H9 (cell line): Measurements from ENCODE around the gene SOX30. TPM values are rescaled to one million over a fixed set of nuclear protein-coding genes. Genes with fewer than 3 reads are reported as not detected.

ENCODE experiments used
- DNase-seq: peaks from one replicate; pipeline ENCODE4 v3.0.0-alpha.2; 2017
- H2AFZ ChIP-seq: one replicate; pipeline ENCODE4 v1.6.1; 2013; ENCODE audit warnings: mild to moderate bottlenecking, low read length, control low read depth, moderate library complexity
- H2AK5ac ChIP-seq: 2 replicates; pipeline ENCODE4 v1.6.1; 2013; ENCODE audit warnings: low read length, control low read depth, mixed read lengths; ENCODE audit not compliant: insufficient read length
- H2BK120ac ChIP-seq: one replicate; pipeline ENCODE4 v1.6.1; 2013; ENCODE audit warnings: low read depth, mild to moderate bottlenecking, low read length, control low read depth, inconsistent platforms; ENCODE audit not compliant: poor library complexity, severe bottlenecking
- H2BK12ac ChIP-seq: 2 replicates; pipeline ENCODE4 v1.6.1; 2013; ENCODE audit warnings: low read length, control low read depth, mixed read lengths, low read depth; ENCODE audit not compliant: insufficient read length
- H2BK15ac ChIP-seq: 2 replicates; pipeline ENCODE4 v1.6.1; 2013; ENCODE audit warnings: low read depth, low read length, control low read depth
- H2BK20ac ChIP-seq: one replicate; pipeline ENCODE4 v1.6.1; 2013; ENCODE audit warnings: low read depth, mild to moderate bottlenecking, low read length, control low read depth, inconsistent platforms; ENCODE audit not compliant: poor library complexity, severe bottlenecking
- H2BK5ac ChIP-seq: 2 replicates; pipeline ENCODE4 v1.6.1; 2013; ENCODE audit warnings: low read length, control low read depth, mixed read lengths; ENCODE audit not compliant: insufficient read length
- H3K14ac ChIP-seq: 2 replicates; pipeline ENCODE4 v1.6.1; 2013; ENCODE audit warnings: low read length, control low read depth; ENCODE audit not compliant: insufficient read depth
- H3K18ac ChIP-seq: 2 replicates; pipeline ENCODE4 v1.6.1; 2013; ENCODE audit warnings: low read depth, mild to moderate bottlenecking, mixed read lengths, low read length, control low read depth; ENCODE audit not compliant: insufficient read length
- H3K23ac ChIP-seq: 2 replicates; pipeline ENCODE4 v1.6.1; 2013; ENCODE audit warnings: low read length, control low read depth, mixed read lengths, low read depth; ENCODE audit not compliant: insufficient read length
- H3K23me2 ChIP-seq: 2 replicates; pipeline ENCODE4 v1.6.1; 2013; ENCODE audit warnings: low read depth, mild to moderate bottlenecking, mixed read lengths, low read length, control low read depth; ENCODE audit not compliant: insufficient read length, poor library complexity, severe bottlenecking
- H3K27ac ChIP-seq: 2 replicates; pipeline ENCODE4 v1.5.1; 2013; ENCODE audit warnings: low read length, control low read depth, mixed read lengths, low read depth; ENCODE audit not compliant: insufficient read length
- H3K27me3 ChIP-seq: 2 replicates; pipeline ENCODE4 v1.6.1; 2013; ENCODE audit warnings: low read length, control low read depth, inconsistent platforms; ENCODE audit not compliant: insufficient read depth
- H3K4ac ChIP-seq: 2 replicates; pipeline ENCODE4 v1.6.1; 2013; ENCODE audit warnings: low read depth, mild to moderate bottlenecking, control low read depth, inconsistent platforms, low read length, moderate library complexity
- H3K4me1 ChIP-seq: 2 replicates; pipeline ENCODE4 v1.6.1; 2013; ENCODE audit warnings: low read length, control low read depth, inconsistent platforms; ENCODE audit not compliant: insufficient read depth
- H3K4me2 ChIP-seq: 2 replicates; pipeline ENCODE4 v1.6.1; 2013; ENCODE audit warnings: low read length, control low read depth, mixed read lengths; ENCODE audit not compliant: insufficient read length, insufficient read depth
- H3K56ac ChIP-seq: 2 replicates; pipeline ENCODE4 v1.6.1; 2013; ENCODE audit warnings: low read depth, mild to moderate bottlenecking, mixed read lengths, low read length, control low read depth; ENCODE audit not compliant: insufficient read length
- H3K79me1 ChIP-seq: 2 replicates; pipeline ENCODE4 v1.6.1; 2013; ENCODE audit warnings: low read depth, mild to moderate bottlenecking, moderate library complexity, low read length, control low read depth, inconsistent platforms; ENCODE audit not compliant: insufficient read depth, poor library complexity, severe bottlenecking
- H3K79me2 ChIP-seq: 2 replicates; pipeline ENCODE4 v1.6.1; 2013; ENCODE audit warnings: low read length, control low read depth, inconsistent platforms; ENCODE audit not compliant: insufficient read depth
- H3K9ac ChIP-seq: 2 replicates; pipeline ENCODE4 v1.6.1; 2013; ENCODE audit warnings: low read length, control low read depth, mixed read lengths; ENCODE audit not compliant: insufficient read length; ENCODE audit errors: extremely low read depth
- H3K9me3 ChIP-seq: one replicate; pipeline ENCODE4 v1.6.1; 2013; ENCODE audit warnings: low read depth, low read length, inconsistent platforms; ENCODE audit not compliant: control insufficient read depth
- H3T11ph ChIP-seq: one replicate; pipeline ENCODE4 v1.6.1; 2013; ENCODE audit warnings: mild to moderate bottlenecking, low read length, control low read depth, inconsistent platforms
- H4K20me1 ChIP-seq: one replicate; pipeline ENCODE4 v1.6.1; 2013; ENCODE audit not compliant: control insufficient read depth, insufficient read length, insufficient read depth
- H4K5ac ChIP-seq: 2 replicates; pipeline ENCODE4 v1.6.1; 2013; ENCODE audit warnings: low read depth, mild to moderate bottlenecking, mixed read lengths, low read length, control low read depth; ENCODE audit not compliant: insufficient read length
- H4K8ac ChIP-seq: replicated peaks from 2 replicates; pipeline ENCODE4 v1.6.1; 2013; ENCODE audit warnings: low read length, control low read depth, mixed read lengths, low read depth; ENCODE audit not compliant: insufficient read length
- H4K91ac ChIP-seq: 2 replicates; pipeline ENCODE4 v1.6.1; 2013; ENCODE audit warnings: low read depth, mild to moderate bottlenecking, moderate library complexity, mixed read lengths, low read length, control low read depth; ENCODE audit not compliant: insufficient read length
- H3K27ac Mint-ChIP-seq, 3 experiments: 2 replicates in 2 of 3; 3 replicates in 1 of 3; pipeline ENCODE4 v1.8.0; 2020 to 2021; ENCODE audit warnings: mixed read lengths in 3 of 3, mild to moderate bottlenecking in 1 of 3, moderate library complexity in 1 of 3
- H3K27me3 Mint-ChIP-seq: 2 replicates; pipeline ENCODE4 v1.8.0; 2021; ENCODE audit warnings: low read depth, mild to moderate bottlenecking, moderate library complexity, mixed read lengths
- H3K36me3 Mint-ChIP-seq, 3 experiments: 2 replicates in 2 of 3; 3 replicates in 1 of 3; pipeline ENCODE4 v1.8.0; 2020 to 2021; ENCODE audit warnings: low read depth in 3 of 3, mixed read lengths in 3 of 3; ENCODE audit not compliant: insufficient read depth in 1 of 3
- H3K4me1 Mint-ChIP-seq, 2 experiments: 2 replicates each; pipeline ENCODE4 v1.8.0; 2020; ENCODE audit warnings: mixed read lengths in 2 of 2
- H3K4me3 Mint-ChIP-seq, 2 experiments: 2 replicates in 1 of 2; 3 replicates in 1 of 2; pipeline ENCODE4 v1.8.0; 2020 to 2021; ENCODE audit warnings: mild to moderate bottlenecking in 2 of 2, mixed read lengths in 2 of 2, moderate library complexity in 1 of 2
- H3K9me3 Mint-ChIP-seq, 2 experiments: 2 replicates in 1 of 2; 3 replicates in 1 of 2; pipeline ENCODE4 v1.8.0; 2020; ENCODE audit warnings: mild to moderate bottlenecking in 2 of 2, mixed read lengths in 2 of 2, moderate library complexity in 1 of 2
- total RNA-seq: library from RNA; stranded (reverse); gene quantifications from 2 replicates; pipeline ENCODE4 v1.2.1, GENCODE V29; 2021
- TF ChIP-seq, protein P1 (sequence below): fragments of 200-600 bp; sonication (generic); conservative IDR thresholded peaks from 3 replicates; pipeline ENCODE4 v1.8.0; 2021; ENCODE audit warnings: antibody characterized with exemption, mild to moderate bottlenecking

Gene SOX30
- total RNA-seq, 1 experiment from 2014 or later: not detected

DNA sequence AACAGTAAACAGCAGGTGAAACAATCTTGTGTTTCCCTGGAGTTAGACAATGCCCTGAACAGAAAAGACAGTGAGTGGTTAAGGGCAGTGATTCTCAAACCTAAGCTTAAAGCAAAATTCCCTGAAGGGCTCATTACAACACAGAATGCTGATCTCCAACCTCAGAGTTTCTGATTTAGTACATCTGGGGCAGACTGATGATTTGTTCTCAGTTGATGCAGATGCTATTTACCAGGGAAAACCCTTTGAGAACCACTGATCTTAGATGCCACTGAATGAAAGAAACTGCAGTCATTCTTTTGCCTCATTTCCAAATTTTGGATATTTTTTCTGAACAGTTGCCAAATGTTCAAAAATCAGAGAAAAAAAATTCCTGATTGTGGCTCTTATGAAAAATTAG lies 58.0 kb downstream of the SOX30 start:
- Mint-ChIP-seq H3K36me3 (peaks cover 0 to 6% (median 0%) of the 10 kb centered on the region in 3 experiments; a peak in 2 of 7 replicates), H3K4me1 (no peaks in the 10 kb centered on the region), H3K9me3 (peaks cover 3% of the 10 kb centered on the region in 2 experiments; a peak in 2 of 5 replicates), H3K4me3 (no peak overlapping the region), H3K27me3 (no peaks in the 10 kb centered on the region), H3K27ac (no peak overlapping the region)
- H3K4ac ChIP-seq: no peak overlapping the region
- H2AFZ ChIP-seq: no peak overlapping the region
- no peaks in the 10 kb centered on the region for H3K27me3 ChIP-seq
- H3T11ph ChIP-seq: no peak overlapping the region
- H2AK5ac ChIP-seq: no peak overlapping the region
- no peak overlapping the region for H2BK12ac ChIP-seq
- no peak overlapping the region for H4K91ac ChIP-seq
- no peak overlapping the region for H4K8ac ChIP-seq
- TF ChIP-seq, protein P1, sequence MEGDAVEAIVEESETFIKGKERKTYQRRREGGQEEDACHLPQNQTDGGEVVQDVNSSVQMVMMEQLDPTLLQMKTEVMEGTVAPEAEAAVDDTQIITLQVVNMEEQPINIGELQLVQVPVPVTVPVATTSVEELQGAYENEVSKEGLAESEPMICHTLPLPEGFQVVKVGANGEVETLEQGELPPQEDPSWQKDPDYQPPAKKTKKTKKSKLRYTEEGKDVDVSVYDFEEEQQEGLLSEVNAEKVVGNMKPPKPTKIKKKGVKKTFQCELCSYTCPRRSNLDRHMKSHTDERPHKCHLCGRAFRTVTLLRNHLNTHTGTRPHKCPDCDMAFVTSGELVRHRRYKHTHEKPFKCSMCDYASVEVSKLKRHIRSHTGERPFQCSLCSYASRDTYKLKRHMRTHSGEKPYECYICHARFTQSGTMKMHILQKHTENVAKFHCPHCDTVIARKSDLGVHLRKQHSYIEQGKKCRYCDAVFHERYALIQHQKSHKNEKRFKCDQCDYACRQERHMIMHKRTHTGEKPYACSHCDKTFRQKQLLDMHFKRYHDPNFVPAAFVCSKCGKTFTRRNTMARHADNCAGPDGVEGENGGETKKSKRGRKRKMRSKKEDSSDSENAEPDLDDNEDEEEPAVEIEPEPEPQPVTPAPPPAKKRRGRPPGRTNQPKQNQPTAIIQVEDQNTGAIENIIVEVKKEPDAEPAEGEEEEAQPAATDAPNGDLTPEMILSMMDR: no peak
- no peaks in the 10 kb centered on the region for H3K23me2 ChIP-seq
- no peak overlapping the region for H2BK20ac ChIP-seq
- no peak for DNase-seq
- no peak overlapping the region for H3K4me2 ChIP-seq
- no peaks in the 10 kb centered on the region for H3K4me1 ChIP-seq
- H2BK15ac ChIP-seq: no peak overlapping the region
- no peak overlapping the region for H3K9ac ChIP-seq
- no peak overlapping the region for H3K14ac ChIP-seq
- no peaks in the 10 kb centered on the region for H4K20me1 ChIP-seq
- no peak overlapping the region for H2BK120ac ChIP-seq
- no peak overlapping the region for H3K56ac ChIP-seq
- no peaks in the 10 kb centered on the region for H3K79me1 ChIP-seq
- H4K5ac ChIP-seq: no peak overlapping the region
- no peaks in the 10 kb centered on the region for H3K79me2 ChIP-seq
- H3K27ac ChIP-seq: no peak overlapping the region
- H2BK5ac ChIP-seq: no peak overlapping the region
- no peak overlapping the region for H3K18ac ChIP-seq
- H3K9me3 ChIP-seq: no peaks in the 10 kb centered on the region
- H3K23ac ChIP-seq: no peak overlapping the region
